ENCODE measurements around the gene CEP295NL. TPM values are rescaled to one million over a fixed set of nuclear protein-coding genes. Genes with fewer than 3 reads are reported as not detected.
A peak's percentile ranks its signal among the peaks of the same experiment; 100 is the strongest.

The CEP295NL gene
- total RNA-seq, 1 experiment from 2014 or later, result 1.9 TPM

DNA sequence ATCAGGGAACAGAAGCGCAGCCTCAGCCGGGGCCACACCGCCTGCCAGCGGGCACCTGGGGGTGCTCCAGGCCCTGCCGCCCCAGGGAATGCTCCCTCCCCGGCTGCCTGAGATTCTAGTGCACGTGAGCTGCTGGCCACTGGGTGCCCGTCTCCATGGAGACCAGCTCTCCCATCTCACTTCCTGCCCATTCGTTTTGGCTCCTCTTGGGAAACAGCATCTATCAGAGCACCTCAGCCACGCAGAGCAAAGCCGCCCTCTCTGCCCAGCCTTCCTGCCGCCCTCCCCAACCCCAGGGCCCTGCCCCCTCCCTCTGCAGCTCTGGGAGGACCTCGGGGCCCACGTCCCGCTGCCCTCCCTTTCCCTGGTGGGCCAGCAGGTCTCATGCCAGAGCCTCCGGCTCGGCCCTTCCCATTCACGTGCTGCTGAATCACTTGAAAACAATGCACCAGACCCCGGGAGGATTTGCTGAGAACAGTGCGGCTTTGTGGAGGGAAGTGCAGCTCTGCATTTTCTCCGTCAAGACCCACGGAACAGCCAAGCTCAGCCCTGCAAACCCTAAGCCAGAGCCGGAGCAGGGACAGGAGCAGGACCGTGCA is 19.4 kb downstream of the CEP295NL start:
- no TSS peak for BruUV-seq (replicated peaks)
- ATAC-seq (peak; percentile 68), DNase-seq (ENCODE audit: low read depth, low spot score) (peak; percentile 72)
- Histone ChIP-seq H3K4me2 (ENCODE audit: low read length) (peak overlapping the region; percentile 97), H3K4me3 (replicated peaks in 1 of 2; ENCODE audit: low read depth in 1 of 2, low read length in 2 of 2) (peak overlapping the region; percentile 41 to 54), H3K27ac (ENCODE audit: low read depth, low read length) (peak overlapping the region; percentile 95), H3K36me3 (ENCODE audit: control insufficient read depth in 1 of 2, insufficient read depth in 2 of 2, low read length in 2 of 2) (no peaks in the 10 kb centered on the region), H4K20me1 (ENCODE audit: insufficient read depth) (no peaks in the 10 kb centered on the region), H3K79me2 (ENCODE audit: insufficient read depth, low read length) (peaks cover 23% of the 10 kb centered on the region; the same call in 1 of the 2 replicates), H3K9me3 (ENCODE audit: control insufficient read depth in 1 of 2, insufficient read depth in 1 of 2, low read depth in 1 of 2, low read length in 2 of 2) (no peaks in the 10 kb centered on the region), H3K27me3 (ENCODE audit: insufficient read depth, low read length) (no peaks in the 10 kb centered on the region), H2AFZ (ENCODE audit: low read depth, low read length, poor library complexity, severe bottlenecking) (no peak overlapping the region), H3K9ac (ENCODE audit: low read length) (peak overlapping the region; percentile 82), H3K4me1 (ENCODE audit: control insufficient read depth in 1 of 2, insufficient read depth in 2 of 2, low read length in 2 of 2) (peaks cover 48 to 82% of the 10 kb centered on the region in 2 experiments), H3K9me2 (ENCODE audit: insufficient read depth) (no peaks in the 10 kb centered on the region)
- ChIA-PET CTCF (interaction anchor here (1.0 to 1.3 kb wide), 4 partner anchors 9 to 88 kb away, joined by 3 to 9 read pairs (median 4); no protein-coding TSS in a partner anchor), RAD21 (ENCODE audit: low non-redundant PET in 1 of 2, low total read pairs in 2 of 2, uncharacterized antibody in 2 of 2, unreplicated experiment in 2 of 2) (interaction anchor here in 1 of 2 experiments (0.7 kb wide), 1 partner anchor 40 kb away, joined by 3 read pairs; no protein-coding TSS in a partner anchor), POLR2A (interaction anchor here (1.3 kb wide), 1 partner anchor 40 kb away, joined by 5 read pairs; no protein-coding TSS in a partner anchor)
- intact Hi-C loops (cut with micrococcal nuclease), result no loop called here
- TF ChIP-seq REST (IDR thresholded peaks at IDR 0.05; ENCODE audit: low read depth) (no peak), CBX3 (IDR thresholded peaks at IDR 0.05; ENCODE audit: low read depth) (no peak), YY1 (IDR thresholded peaks at IDR 0.05; ENCODE audit: extremely low read depth, insufficient replicate concordance, low read depth, low read length) (peak; percentile 31), ZNF274 (IDR thresholded peaks at IDR 0.05; ENCODE audit: low read depth, low read length) (no peak), SRF (IDR thresholded peaks at IDR 0.05; ENCODE audit: low read depth) (no peak), POLR2A (IDR thresholded peaks at IDR 0.05; ENCODE audit: borderline replicate concordance, extremely low read depth, insufficient read depth, insufficient read length) (no peak), FOSL1 (IDR thresholded peaks at IDR 0.05; ENCODE audit: low read depth) (peak; percentile 70; the same call in 1 of the 2 replicates), JUND (IDR thresholded peaks at IDR 0.05) (peak; percentile 57), RAD21 (IDR thresholded peaks at IDR 0.05; ENCODE audit: low read depth) (no peak), ZFX (IDR thresholded peaks at IDR 0.05) (no peak), EZH2phosphoT487 (IDR thresholded peaks at IDR 0.05; ENCODE audit: borderline replicate concordance) (no peak), ZBTB33 (IDR thresholded peaks at IDR 0.05; ENCODE audit: extremely low read depth, insufficient replicate concordance, low read length) (no peak), EZH2 (IDR thresholded peaks at IDR 0.05) (no peak), CEBPB (IDR thresholded peaks at IDR 0.05; ENCODE audit: low read depth) (no peak), SP1 (IDR thresholded peaks at IDR 0.05; ENCODE audit: low read depth) (peak; percentile 45), POLR2AphosphoS5 (IDR thresholded peaks at IDR 0.05; ENCODE audit: low read depth, low read length) (no peak), CTCF (IDR thresholded peaks at IDR 0.05 in 2 of 3, conservative IDR thresholded peaks at IDR 0.05 in 1 of 3; ENCODE audit: borderline replicate concordance in 1 of 3, insufficient read depth in 1 of 3, low read depth in 2 of 3, low read length in 2 of 3) (0 out of 6 replicates have a peak, but pooled peaks of 1 of the 3 experiments have one; percentile 15), TCF7L2 (IDR thresholded peaks at IDR 0.05; ENCODE audit: borderline replicate concordance, extremely low read depth, insufficient read depth, insufficient read length) (no peak), EGR1 (IDR thresholded peaks at IDR 0.05; ENCODE audit: low read depth) (no peak)
- TF ChIP-seq, protein P1, sequence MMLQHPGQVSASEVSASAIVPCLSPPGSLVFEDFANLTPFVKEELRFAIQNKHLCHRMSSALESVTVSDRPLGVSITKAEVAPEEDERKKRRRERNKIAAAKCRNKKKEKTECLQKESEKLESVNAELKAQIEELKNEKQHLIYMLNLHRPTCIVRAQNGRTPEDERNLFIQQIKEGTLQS (IDR thresholded peaks at IDR 0.05), result no peak

All from HCT116 (cell line).